CD4-positive, alpha-beta T cell treated with Interleukin-17A for 4 hours (primary cell): ENCODE results near the gene NDUFA7.
"Not testable (repeated sequence)": the region's sequence is repeated elsewhere in the genome, so short reads cannot be mapped to it uniquely, and the experiment has no call there.

ENCODE experiments used
- DNase-seq: peaks from one replicate; pipeline ENCODE4 v3.0.0-alpha.2; 2020; ENCODE audit warnings: mixed read lengths

NDUFA7 gene

DNA sequence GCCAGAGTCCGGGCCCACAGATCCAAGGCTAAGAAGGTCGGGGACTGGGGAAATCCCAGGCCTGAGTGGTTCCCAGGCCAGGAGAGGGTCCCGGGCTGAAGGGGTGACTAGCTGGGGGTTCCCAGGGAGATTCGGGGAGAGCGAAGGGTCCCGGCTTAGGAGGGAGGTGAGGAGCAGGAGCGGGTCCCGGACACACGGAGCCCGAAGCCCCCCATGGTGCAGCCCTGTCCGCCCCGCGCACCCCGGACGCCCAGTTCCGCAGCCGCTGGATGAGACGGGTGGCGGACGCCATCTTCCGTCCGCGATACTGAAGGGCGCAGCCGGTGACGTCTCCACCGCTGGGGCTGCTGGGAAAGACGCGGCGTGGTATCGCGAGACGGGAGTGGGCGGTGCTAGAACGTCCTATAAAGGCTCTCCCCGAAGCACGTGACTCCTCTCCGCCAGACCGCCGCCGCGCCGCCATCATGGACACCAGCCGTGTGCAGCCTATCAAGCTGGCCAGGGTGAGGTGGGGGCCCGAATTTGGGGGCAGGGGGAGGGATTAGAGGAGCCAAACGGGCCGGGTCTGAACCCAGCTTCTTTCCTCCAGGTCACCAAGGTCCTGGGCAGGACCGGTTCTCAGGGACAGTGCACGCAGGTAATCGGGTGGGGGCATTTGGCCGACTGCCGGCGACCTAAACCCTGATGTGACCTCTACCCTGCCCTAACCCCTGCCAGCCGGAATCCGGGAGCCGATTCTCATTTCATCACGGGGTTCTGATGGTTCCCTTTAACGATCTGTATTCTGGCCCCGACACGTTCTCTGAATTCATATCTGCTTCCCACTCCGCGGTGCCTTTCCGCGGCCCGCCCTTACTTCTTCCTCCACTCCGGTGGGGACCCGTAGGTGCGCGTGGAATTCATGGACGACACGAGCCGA, at the start of gene NDUFA7, which contains the start of gene RPS28:
Gene NDUFA7 (minus strand): TSS at position 309 of the 919 bp plus-strand sequence. CDS start 17 bp downstream, at position 292.
Gene RPS28 (plus strand): TSS at position 430 of the 919 bp plus-strand sequence. CDS start 35 bp downstream, at position 465.
- DNase-seq = peak; percentile 98

DNA sequence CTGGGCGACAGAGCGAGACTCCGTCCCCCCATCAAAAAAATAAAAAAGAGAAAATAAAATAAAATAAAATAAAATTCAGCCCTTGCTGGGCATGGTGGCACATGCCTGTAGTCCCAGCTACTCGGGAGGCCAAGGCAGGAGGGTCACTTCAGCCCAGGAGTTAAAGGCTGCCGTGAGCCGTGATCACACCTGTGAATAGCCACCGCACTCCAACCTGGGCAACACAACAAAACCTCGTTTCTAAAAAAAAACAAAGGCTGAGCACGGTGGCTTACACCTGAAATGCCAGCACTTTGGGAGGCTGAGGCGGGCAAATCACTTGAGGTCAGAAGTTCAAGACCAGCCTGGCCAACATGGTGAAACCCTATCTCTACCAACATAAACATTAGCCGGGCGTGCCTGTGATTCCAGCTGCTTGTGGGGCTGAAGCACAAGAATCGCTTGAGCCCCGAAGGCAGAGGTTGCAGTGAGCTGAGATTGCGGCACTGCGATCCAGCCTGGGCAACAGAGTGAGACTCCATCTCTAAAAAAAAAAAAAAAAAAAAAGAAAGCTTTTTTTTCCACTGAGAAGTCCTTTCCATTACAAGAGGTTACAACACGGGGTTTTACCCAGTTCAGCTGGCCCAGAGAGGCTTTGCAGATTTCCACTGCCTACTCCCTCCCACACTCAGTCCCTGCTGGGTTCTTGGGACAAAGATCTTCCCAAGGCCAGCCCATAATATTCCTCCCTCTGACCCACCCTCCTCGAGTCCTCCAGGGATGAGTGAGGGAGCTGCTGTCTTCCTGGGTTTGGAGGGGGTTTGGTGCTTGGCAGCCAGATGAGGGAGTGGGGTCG, 49.2 kb upstream of the NDUFA7 start:
- no peak for DNase-seq

DNA sequence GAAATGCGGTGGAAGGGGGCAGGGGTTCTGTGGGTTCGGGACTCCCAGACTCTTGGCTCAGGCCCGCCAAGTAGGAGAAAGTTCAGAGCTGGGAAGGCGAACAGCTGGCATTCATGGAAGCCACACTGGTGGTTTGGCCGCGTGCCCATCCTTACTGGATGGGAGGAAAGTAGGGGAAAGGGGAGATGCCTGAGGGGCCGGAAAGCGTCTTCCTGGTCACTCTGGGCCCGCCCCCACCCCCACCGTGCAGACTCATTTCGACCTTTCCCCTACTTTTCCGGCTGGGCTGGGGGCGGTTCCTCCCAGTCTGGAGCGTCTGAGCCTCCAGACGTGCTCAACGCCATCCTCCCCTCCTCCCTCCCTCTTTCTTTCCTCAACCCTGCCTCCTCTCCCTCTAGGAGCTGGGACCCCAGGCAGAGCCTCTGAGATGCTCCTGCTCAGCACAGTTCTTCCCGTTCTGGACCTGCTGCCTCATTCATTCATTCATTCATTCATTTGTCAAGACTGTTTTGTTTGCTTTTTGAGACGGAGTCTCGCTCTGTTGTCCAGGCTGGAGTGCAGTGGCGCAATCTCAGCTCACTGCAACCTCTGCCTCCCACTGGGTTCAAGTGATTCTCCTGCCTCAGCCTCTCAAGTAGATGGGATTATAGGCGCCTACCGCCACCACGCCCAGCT, 46.3 kb upstream of the NDUFA7 start:
- DNase-seq = no peak

DNA sequence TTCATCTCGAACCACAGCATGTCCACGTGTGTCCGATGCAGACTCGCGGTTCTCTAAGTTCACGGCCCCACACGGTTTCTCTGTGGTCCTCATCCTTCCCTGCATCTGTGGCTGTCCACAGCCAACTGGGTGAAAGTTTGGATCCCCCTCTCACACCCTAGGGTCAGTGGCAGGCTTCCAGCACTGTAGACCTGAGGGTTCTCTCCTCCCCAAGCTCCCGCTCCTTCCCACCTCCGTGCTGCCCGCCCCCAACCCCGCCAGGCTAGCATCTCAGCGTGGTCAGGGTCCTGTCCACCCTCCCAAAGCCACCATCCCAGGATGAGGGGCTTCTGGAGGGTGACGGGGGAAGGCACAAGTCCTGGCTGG, 45.8 kb upstream of the NDUFA7 start:
- DNase-seq = no peak

DNA sequence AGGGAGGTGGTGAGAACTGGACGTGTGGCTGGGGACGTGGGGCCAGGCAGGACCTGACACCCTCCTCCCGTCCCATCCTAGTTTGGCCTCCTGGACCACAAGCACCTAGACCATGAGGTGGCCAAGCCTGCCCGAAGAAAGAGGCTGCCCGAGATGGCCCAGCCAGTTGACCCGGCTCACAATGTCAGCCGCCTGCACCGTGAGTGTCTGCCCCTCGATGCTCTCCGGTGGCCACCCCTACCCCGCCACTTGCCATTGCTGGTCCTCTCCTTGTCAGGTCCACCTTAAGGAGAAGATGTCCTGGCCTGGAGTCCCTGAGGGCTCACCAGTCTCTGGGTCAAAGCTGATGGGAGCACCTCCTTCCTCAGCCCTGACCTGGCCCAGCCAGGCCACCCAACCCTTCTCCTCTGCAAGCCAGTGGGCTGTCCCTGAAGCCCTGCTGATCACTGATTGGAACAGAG, 45.0 kb upstream of the NDUFA7 start:
- DNase-seq = no peak

DNA sequence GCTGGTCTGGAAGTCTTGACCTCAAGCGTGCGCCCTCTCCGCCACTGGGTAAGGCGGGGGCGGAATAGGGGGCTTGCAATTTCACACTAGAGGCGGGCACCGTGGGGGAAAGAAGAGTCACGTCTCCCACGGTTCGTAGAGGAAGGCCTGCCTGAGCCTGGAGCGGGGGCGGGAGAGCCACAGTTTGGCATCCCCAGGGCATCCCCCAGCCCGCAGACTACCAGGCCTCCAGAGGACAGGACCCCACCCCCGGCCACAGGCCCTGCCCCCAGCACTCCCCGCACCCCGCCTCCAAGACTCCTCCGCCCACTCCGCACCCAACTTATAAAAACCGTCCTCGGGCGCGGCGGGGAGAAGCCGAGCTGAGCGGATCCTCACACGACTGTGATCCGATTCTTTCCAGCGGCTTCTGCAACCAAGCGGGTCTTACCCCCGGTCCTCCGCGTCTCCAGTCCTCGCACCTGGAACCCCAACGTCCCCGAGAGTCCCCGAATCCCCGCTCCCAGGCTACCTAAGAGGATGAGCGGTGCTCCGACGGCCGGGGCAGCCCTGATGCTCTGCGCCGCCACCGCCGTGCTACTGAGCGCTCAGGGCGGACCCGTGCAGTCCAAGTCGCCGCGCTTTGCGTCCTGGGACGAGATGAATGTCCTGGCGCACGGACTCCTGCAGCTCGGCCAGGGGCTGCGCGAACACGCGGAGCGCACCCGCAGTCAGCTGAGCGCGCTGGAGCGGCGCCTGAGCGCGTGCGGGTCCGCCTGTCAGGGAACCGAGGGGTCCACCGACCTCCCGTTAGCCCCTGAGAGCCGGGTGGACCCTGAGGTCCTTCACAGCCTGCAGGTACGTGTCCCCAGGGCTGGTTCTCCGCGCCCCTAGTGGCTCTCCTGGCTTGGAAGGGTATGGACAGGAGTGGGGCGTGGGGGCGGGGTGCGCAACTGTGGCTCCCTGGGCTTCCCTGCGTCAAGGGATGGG, 42.9 kb upstream of the NDUFA7 start, which contains the start of gene ANGPTL4:
Gene ANGPTL4 (plus strand): TSS at position 353 of the 969 bp plus-strand sequence. CDS start 167 bp downstream, at position 520.
- DNase-seq = peak; percentile 67

DNA sequence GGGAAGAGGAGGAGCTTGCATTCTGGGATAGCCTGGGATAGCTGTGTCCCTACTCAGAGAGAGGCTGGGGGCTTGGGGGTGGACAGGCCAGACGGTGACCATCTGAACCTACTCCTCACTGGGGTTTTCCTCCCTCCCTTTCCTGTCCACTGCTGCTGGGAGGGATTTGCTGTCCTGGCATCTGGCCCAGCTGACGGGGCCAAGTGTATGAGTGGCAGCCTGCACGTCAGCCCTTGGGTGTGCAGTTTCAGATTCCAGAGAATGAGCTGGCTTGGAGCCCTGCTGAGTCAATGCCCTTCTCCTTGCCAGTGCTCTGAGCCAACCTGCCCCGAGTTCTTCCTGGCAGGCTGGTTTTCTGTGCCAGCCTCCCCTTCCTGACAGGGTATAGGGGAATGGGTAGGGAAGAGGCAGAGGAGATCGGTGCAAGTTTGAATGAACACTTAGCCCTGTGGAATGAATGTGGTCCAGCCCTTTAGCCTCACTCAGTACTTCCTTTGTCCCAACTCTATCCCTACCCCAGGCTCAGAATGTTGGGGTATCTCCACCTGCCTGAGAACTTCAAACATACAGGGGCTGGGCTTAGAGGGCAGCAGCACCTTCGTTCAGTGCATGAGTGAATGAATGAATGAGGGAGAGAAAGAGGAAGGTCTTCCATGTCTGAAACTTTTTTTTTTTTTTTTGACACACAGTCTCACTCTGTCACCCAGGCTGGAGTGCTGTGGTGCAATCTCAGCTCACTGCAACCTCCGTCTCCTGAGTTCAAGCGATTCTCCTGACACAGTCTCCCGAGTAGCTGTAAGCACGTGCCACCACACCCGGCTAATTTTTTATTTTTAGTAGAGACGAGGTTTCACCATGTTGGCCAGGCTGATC, 41.0 kb upstream of the NDUFA7 start:
- no peak for DNase-seq

DNA sequence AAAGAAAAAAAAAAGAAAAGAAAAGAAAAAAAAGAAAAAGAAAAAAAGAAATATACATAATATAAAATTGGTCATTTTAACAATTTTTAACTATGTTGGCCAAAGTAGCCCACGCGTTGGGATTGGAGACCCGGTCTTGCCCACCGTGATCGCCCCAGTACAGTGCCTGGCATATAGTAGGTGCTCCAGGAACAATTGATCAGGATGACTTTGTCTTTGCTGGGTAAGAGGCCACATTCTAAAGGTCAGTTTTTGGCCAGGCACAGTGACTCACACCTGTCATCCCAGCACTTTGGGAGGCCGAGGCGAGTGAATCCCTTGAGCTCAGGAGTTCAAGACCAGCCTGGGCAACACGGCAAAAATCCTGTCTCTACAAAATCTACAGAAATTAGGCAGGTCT, 39.0 kb upstream of the NDUFA7 start:
- DNase-seq = no peak

DNA sequence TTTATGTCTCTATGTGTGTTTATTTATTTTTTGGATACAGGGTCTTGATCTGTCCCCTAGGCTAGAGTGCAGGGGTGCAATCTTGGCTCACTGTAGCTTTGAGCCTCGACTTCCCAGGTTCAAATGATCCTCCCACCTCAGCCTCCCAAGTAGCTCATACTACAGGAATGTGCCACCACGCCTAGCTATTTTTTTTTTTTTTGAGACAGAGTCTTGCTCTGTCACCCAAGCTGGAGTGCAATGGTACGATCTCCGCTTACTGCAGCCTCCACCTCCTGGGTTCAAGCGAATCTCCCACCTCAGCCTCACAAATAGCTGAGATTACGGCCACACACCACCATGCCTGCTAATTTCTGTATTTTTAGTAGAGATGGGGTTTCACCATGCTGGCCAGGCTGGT, 37.8 kb upstream of the NDUFA7 start:
- no peak for DNase-seq

DNA sequence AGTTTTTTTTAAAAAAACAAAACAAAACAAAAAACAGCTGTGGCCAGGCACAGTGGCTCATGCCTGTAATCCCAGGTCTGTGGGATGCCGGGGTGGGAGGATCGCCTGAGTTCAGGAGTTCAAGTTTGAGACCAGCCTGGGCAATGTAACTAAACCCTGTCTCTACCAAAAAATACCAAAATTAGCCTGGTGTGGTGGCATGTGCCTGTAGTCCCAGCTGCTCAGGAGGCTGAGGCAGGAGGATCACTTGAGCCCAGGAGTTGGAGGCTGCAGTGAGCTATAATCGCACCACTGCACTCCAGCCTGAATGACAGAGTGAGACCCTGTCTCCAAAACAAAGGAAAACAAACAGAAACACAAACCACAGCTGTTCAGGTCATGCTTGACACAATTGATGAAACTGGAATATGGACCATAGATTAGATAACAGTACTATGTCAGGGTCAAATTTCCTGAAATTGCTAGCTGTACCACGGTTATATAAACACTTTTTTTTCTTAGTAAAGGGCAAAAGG, 35.9 kb upstream of the NDUFA7 start:
- no peak for DNase-seq

DNA sequence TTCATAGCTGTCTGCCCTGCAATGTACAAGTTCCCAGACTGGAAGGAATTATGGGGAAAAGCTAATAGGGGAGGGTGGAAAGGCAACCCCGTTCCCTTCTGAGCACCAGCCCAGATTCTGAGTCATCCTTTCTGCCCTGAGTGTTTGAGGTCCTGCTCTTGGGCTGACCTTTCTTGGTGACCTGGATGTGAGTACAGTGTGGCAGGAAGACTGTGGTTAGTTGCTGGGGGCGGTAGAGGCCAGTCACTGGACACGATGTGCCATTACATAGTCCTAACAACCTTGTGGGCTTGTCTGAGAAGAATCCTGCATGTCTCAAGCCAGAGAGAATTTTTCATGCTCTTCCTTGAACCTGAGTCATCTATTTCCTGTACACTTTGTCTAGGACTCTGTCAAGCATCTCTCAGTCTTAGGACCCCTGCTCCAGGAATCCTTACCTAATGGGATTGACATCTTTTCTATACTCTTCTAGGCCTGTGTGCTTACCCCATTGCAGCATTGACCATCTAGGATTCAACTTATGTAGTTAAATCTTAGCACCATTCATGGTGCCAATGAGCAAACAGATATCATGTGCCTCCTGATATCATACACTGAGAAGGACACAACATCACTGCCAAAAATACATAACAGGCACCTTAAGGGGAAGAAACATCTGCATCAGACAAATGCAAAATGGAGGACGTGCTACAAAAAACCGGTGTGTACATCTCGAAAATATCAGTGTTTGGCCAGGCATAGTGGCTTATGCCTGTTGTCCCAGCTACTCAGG, 34.6 kb upstream of the NDUFA7 start:
- DNase-seq = no peak

DNA sequence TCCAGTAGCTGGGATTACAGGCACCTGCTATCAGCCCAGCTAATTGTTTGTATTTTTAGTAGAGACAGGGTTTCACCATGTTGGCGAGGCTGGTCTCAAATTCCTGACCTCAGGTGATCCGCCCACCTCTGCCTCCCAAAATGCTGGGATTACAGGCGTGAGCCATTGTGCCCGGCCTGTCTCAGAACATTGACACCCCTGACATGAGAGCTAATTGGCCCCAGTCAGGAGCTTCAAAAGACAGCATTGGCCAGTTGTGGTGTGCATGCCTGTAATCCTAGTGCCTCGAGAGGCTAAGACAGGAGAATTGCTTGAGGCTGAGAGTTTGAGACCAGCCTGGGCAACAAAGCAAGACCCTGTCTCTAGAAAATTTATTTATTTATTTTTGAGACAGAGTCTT, 31.7 kb upstream of the NDUFA7 start:
- not testable (repeated sequence) for DNase-seq

DNA sequence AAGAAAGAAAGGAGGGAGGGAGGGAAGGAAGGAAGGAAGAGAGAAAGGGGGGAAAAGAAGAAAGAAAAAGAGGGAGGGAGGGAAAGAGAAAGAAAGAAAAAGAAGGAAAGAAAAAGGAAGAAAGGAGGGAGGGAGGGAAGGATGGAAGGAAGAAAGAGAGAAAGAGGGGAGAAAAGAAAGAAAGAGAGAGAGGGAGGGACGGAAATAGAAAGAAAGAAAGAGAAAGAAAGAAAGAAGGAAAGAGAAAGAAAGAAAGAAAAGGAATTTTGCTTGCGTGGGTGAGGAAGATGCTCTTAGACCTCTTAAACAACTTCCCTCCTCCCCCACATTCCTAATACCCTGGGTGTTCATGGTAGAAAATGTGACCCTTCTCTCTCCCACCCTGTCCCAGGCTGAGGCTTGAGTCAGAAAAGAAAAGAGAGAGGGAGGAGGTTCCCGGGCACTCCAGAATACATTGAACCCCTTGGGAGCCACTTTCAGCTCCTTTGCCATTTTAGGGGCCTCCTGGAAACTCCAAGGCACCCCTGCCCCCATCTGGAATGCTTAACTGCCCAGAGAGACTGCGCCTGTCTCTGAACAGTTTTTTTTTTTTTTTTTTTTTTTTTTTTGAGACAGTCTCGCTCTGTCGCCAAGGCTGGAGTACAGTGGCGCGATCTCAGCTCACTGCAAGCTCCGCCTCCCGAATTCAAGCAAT, 31.1 kb upstream of the NDUFA7 start:
- no peak for DNase-seq

DNA sequence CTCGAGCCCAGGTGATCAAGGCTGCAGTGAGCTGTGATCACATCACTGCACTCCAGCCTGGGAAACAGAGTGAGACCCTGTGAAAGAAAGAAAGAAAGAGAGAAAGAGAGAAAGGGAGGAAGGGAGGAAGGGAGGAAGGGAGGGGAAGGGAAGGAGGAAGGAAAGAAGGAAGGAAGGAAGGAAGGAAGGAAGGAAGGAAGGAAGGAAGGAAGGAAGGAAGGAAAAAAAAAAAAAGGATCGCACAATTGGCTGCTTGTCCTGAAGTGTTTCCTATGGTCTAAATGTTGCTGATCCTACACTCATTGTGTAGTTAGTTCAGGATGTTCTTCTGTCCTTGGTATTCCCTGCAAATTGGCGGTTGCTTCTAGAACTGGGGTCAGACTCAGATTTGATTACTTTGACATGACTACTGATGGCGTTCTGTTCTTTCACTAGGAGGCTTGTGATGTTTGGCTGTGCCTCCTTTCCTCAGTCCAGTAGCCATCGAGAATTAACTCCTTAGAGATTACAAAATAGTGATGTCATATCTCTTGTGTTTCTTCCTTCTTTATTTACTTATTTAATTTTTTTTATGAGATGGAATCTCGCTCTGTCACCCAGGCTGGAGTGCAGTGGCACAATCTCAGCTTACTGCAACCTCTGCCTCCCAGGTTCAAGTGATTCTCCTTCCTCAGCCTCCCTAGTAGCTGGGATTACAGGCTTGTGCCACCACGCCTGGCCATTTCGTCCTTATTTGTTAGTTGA, 28.6 kb upstream of the NDUFA7 start:
- DNase-seq = not testable (repeated sequence)

DNA sequence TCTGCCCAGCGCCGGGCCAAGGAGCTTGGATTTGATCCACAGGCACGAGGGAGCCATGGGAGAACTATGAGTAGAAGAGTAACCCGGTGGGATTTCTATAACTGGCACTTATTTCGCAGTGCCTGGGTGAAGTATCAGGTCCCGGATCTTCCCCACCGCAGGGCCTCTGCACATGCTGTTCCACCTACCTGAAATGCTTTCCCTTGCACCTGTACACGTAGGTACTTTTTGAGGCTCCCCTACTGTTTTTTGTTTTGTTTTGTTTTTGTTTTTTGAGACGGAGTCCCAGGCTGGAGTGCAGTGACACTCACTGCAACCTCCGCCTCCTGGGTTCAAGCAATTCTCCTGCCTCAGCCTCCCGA, 22.3 kb upstream of the NDUFA7 start:
- DNase-seq = no peak

DNA sequence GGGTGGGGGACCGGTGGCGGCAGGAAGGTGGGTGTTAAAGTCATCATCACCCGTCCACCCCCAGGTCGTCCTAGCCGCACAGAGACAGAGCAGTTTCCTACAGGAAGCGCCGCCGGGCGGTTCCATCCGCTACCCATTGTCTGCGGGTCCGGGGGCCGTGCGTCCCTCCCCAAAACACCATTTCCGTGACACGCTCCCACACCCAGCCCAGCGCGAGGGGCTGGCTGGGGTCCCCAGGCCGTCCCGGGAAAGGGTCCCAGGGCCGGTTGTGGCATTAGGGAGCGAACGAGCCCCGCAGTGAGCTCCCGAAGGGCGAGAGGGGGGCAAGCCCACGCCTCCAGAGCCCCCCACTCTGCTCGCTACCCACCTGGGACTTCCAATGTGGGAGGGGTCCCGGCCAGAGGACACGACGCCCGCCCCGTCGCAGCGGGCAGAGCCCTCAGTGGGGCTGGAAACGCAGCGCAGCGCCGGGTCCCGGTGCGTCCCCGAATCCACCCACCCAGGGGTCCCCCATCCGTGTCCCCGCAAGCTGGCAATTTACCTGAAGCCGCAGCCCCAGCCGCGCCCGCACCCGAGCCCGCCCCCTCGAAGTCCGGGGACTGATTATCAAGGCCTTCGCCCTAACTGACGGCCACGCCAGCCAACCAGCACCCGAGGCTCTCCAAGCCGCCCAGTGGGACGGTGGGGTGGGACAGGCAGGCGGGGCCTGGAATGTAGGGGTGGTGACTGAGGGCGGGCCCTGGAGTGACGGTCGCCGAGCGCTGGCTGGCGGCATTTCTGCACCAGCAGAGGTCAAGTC, 21.7 kb upstream of the NDUFA7 start, which contains the start of gene KANK3:
Gene KANK3 (minus strand): TSS at position 579 of the 799 bp plus-strand sequence. CDS start 5,434 bp downstream, outside the sequence.
- DNase-seq = peak; percentile 94

DNA sequence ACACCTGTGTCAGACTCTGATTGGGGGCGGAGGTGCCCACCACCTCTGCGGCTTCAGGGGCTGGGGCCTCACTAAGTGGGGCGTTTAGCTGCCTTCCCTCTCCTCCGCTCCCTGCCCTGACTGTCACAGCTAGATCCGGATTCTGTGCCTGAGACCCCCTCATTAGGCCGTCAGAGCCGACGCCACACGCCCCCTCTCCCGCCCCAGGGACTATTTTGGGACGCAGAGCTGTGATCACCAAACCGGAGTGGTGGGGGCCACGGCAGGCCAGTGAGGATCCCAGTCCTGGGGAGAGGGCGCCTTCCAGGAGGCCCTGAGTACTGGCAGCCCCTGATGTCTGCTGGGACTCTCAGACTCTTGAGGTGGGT, 21.1 kb upstream of the NDUFA7 start:
- DNase-seq = no peak
